Gastroesophageal sphincter (tissue), 4 donors: ENCODE data around the gene CFAP45. TPM values are rescaled to one million over a fixed set of nuclear protein-coding genes. Genes with fewer than 3 reads are reported as not detected.

Experiments used
- ATAC-seq: fragments of 150-250 bp; one replicate; pipeline ENCODE4 v1.9.1; 2016; ENCODE audit warnings: mild to moderate bottlenecking, moderate library complexity
- H3K27ac ChIP-seq, 4 donors: fragments of 200-600 bp; sonication (generic) in 3 of 4; 1 replicate in 3 of 4; 2 replicates in 1 of 4; pipeline ENCODE4 v1.5.1; 2016 to 2019
- H3K27me3 ChIP-seq: fragments of 200-600 bp; sonication (generic); one replicate; pipeline ENCODE4 v1.5.1; 2019
- H3K36me3 ChIP-seq, 2 donors: fragments of 200-600 bp; sonication (generic); one replicate each; pipeline ENCODE4 v1.5.1; 2019; ENCODE audit warnings: control low read depth in 1 of 2
- H3K4me1 ChIP-seq, 3 donors: fragments of 200-600 bp; sonication (generic); 1 replicate in 2 of 3; 2 replicates in 1 of 3; pipeline ENCODE4 v1.5.1; 2016 to 2019; ENCODE audit warnings: control low read depth in 2 of 3
- H3K4me3 ChIP-seq, 2 donors: fragments of 200-600 bp; sonication (generic); one replicate each; pipeline ENCODE4 v1.5.1; 2019; ENCODE audit warnings: mild to moderate bottlenecking in 1 of 2, moderate library complexity in 1 of 2
- H3K9me3 ChIP-seq, 3 donors: fragments of 200-600 bp; sonication (generic); one replicate each; pipeline ENCODE4 v1.5.1; 2017 to 2019; ENCODE audit warnings: control low read depth in 2 of 3
- CTCF ChIP-seq, 4 experiments: fragments of 200-600 bp in 2 of 4; fragments of 450-650 bp in 2 of 4; sonication (generic) in 1 of 4; IDR thresholded peaks; one replicate each; pipeline ENCODE4 v1.5.1; 2017 to 2019; ENCODE audit warnings: antibody characterized with exemption in 4 of 4, mild to moderate bottlenecking in 2 of 4, moderate library complexity in 2 of 4
- EP300 ChIP-seq: sonication (generic); formaldehyde crosslinking; IDR thresholded peaks from one replicate; pipeline ENCODE4 v1.6.1; 2017; ENCODE audit warnings: antibody characterized with exemption, mild to moderate bottlenecking
- POLR2A ChIP-seq, 2 donors: fragments of 450-650 bp; IDR thresholded peaks; one replicate each; pipeline ENCODE4 v1.6.1; 2017; ENCODE audit warnings: antibody characterized with exemption in 2 of 2, mild to moderate bottlenecking in 2 of 2, moderate library complexity in 1 of 2
- POLR2AphosphoS5 ChIP-seq: sonication (generic); formaldehyde crosslinking; IDR thresholded peaks from one replicate; pipeline ENCODE4 v1.6.1; 2017; ENCODE audit warnings: antibody characterized with exemption
- WGBS, 2 donors: methylation state at CpG; one replicate each; pipeline ENCODE4 v1.1.5; 2018; ENCODE audit warnings: low coverage in 1 of 2; 5-methylcytosine and 5-hydroxymethylcytosine counted together
- total RNA-seq, 4 donors: library from RNA; depleted of rRNA; stranded (reverse); fragments of >200 nt; gene quantifications; one replicate each; pipeline ENCODE4 v1.1.0, GENCODE V29; 2016

Gene CFAP45
- total RNA-seq, 4 donors from 2014 or later: 0.27 to 0.81 TPM; not detected in 2

GRCh38 chr1:159866066-159866465, 33.9 kb downstream of the CFAP45 start:
- WGBS, 2 donors: no CpG with 5 or more reads among the region's 1 CpG
- ATAC-seq: no peak
- no peak overlapping the region for H3K27ac ChIP-seq
- H3K4me3 ChIP-seq: no peak overlapping the region
- H3K4me1 ChIP-seq: peaks cover 0 to 17% (median 6%) of the 10 kb centered on the region in 3 donors
- no peaks in the 10 kb centered on the region for H3K9me3 ChIP-seq
- TF ChIP-seq POLR2AphosphoS5 (no peak), EP300 (no peak), CTCF (IDR thresholded peaks at IDR 0.05) (no peak), POLR2A (IDR thresholded peaks at IDR 0.05) (no peak)
- H3K36me3 ChIP-seq: no peaks in the 10 kb centered on the region
- H3K27me3 ChIP-seq: peaks cover 14% of the 10 kb centered on the region

- no peak for TF ChIP-seq POLR2A (IDR thresholded peaks at IDR 0.05)
- no peak for TF ChIP-seq POLR2AphosphoS5
- no peak for TF ChIP-seq CTCF (IDR thresholded peaks at IDR 0.05)
- TF ChIP-seq EP300: no peak
- Histone ChIP-seq H3K27ac (no peak overlapping the region), H3K4me3 (no peak overlapping the region), H3K9me3 (no peaks in the 10 kb centered on the region), H3K27me3 (no peaks in the 10 kb centered on the region), H3K4me1 (peaks cover 0 to 17% (median 6%) of the 10 kb centered on the region in 3 donors), H3K36me3 (no peaks in the 10 kb centered on the region)
- ATAC-seq: no peak
- 82 to 96% methylated on average over 2 of the region's 2 CpGs for WGBS, 2 donors
These were observed 35.7 kb downstream of the CFAP45 start for GRCh38 chr1:159864262-159864661.

DNA sequence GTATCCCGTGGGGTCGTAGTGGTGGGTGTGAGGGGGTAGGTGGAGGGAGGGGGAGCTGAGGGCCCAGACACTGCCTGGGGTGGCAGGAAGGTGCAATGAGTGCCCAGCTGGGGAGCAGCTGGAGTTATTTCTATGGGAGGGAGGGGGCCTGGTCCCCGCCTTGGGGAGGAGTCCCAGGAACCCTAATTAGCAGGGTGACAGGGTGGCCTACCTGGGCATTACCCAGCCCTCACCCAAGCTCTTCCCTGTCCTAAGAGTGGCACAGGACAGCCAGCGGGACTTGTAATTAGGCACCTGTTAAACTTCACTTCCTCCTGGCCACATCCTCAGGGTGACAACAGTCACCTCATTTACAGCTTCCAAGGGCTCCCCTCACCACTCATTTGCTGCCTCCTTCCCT, 37.4 kb downstream of the CFAP45 start, which contains the start of gene VSIG8:
Gene VSIG8, minus strand, starts transcription at position 101 of the 400 bp plus-strand sequence. CDS start 136 bp downstream, outside the sequence.
- H3K36me3 ChIP-seq: no peaks in the 10 kb centered on the region
- no peak for TF ChIP-seq CTCF (IDR thresholded peaks at IDR 0.05)
- TF ChIP-seq POLR2A (IDR thresholded peaks at IDR 0.05): no peak
- no peak for TF ChIP-seq POLR2AphosphoS5
- TF ChIP-seq EP300: no peak
- no peak within 1 kb of the TSS for H3K27ac ChIP-seq
- no peaks in the 10 kb centered on the region for H3K9me3 ChIP-seq
- no peak for ATAC-seq
- H3K4me3 ChIP-seq: no peak within 1 kb of the TSS
- peaks cover 0 to 5% (median 1%) of the 10 kb centered on the region in 3 donors for H3K4me1 ChIP-seq
- H3K27me3 ChIP-seq: no peaks in the 10 kb centered on the region
- WGBS, 2 donors: 80% methylated on average over 1 of the region's 4 CpGs; no CpG with 5 or more reads in 1 of the 2 donors

GRCh38 chr1:159862031-159862430, 37.9 kb downstream of the CFAP45 start:
- H3K4me1 ChIP-seq: peaks cover 0 to under 1% (median 0%) of the 10 kb centered on the region in 3 donors
- H3K27ac ChIP-seq: no peak overlapping the region
- no peaks in the 10 kb centered on the region for H3K9me3 ChIP-seq
- TF ChIP-seq EP300 (no peak), CTCF (IDR thresholded peaks at IDR 0.05) (no peak), POLR2AphosphoS5 (no peak), POLR2A (IDR thresholded peaks at IDR 0.05) (no peak)
- no peaks in the 10 kb centered on the region for H3K36me3 ChIP-seq
- WGBS, 2 donors: 65% methylated on average over 2 of the region's 5 CpGs; no CpG with 5 or more reads in 1 of the 2 donors
- no peaks in the 10 kb centered on the region for H3K27me3 ChIP-seq
- ATAC-seq: no peak
- no peak overlapping the region for H3K4me3 ChIP-seq

DNA sequence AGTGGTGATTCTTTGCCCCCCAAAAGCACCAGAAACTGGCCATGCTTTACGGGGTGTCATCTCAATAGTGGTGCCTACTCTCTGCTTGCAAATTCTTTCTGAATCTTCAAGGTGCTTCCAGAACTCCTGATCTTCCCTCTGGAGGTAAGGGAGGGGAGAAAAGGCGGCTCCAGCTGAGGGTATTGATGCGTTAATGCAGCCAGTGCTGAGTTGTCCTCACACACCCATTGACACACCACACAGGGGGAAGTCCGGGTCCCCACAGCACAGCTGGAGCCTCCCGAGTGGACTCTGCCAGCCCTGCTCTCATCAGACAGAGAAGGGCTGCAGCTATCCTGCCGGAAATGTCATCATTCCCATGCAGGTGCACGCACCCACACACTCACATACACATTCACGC, 38.7 kb downstream of the CFAP45 start:
- Histone ChIP-seq H3K27me3 (no peaks in the 10 kb centered on the region), H3K4me3 (no peak overlapping the region), H3K27ac (no peak overlapping the region), H3K4me1 (peaks cover 0 to under 1% (median 0%) of the 10 kb centered on the region in 3 donors), H3K36me3 (no peaks in the 10 kb centered on the region), H3K9me3 (no peaks in the 10 kb centered on the region)
- TF ChIP-seq POLR2A (IDR thresholded peaks at IDR 0.05): no peak
- no peak for TF ChIP-seq CTCF (IDR thresholded peaks at IDR 0.05)
- no peak for TF ChIP-seq EP300
- no peak for TF ChIP-seq POLR2AphosphoS5
- 77% methylated on average over 3 of the region's 8 CpGs; no CpG with 5 or more reads in 1 of the 2 donors for WGBS, 2 donors
- no peak for ATAC-seq
